Fibroblast of mammary gland (primary cell): ENCODE results near the gene CENPV.
"Not testable (repeated sequence)": the region's sequence is repeated elsewhere in the genome, so short reads cannot be mapped to it uniquely, and the experiment has no call there.

ENCODE experiments used
- DNase-seq: peaks from one replicate; pipeline ENCODE4 v3.0.0-alpha.2; 2010; ENCODE audit warnings: low read depth
- H3K4me3 ChIP-seq: 2 replicates; pipeline ENCODE4 v1.5.1; 2011; ENCODE audit warnings: low read depth, mild to moderate bottlenecking, low read length, moderate library complexity; ENCODE audit not compliant: control insufficient read depth
- TF ChIP-seq, protein P1 (sequence below): conservative IDR thresholded peaks from 2 replicates; pipeline ENCODE4 v1.5.1; 2011; ENCODE audit warnings: low read depth, low read length, inconsistent platforms; ENCODE audit not compliant: control insufficient read depth, insufficient read depth

The CENPV gene

DNA sequence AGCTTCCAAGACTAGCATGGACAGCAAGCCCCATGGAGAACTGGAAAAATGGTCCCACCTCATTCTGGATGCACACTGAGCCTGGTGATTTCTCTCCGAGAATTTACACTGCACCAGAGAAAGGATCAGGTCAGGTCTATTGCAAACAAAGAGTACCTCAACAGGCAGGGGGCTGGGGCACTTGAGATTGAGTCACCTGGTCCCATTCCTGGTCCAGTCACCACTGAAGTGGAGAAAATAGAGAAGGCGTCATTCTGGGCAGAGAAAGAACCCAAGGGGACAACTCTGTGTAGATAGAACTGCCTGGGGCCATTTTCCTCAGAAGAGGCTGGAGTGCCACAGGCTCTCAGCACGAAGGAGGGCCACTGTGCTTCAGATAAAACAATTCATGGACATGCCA is 38.4 kb downstream of the CENPV start:
- TF ChIP-seq, protein P1, sequence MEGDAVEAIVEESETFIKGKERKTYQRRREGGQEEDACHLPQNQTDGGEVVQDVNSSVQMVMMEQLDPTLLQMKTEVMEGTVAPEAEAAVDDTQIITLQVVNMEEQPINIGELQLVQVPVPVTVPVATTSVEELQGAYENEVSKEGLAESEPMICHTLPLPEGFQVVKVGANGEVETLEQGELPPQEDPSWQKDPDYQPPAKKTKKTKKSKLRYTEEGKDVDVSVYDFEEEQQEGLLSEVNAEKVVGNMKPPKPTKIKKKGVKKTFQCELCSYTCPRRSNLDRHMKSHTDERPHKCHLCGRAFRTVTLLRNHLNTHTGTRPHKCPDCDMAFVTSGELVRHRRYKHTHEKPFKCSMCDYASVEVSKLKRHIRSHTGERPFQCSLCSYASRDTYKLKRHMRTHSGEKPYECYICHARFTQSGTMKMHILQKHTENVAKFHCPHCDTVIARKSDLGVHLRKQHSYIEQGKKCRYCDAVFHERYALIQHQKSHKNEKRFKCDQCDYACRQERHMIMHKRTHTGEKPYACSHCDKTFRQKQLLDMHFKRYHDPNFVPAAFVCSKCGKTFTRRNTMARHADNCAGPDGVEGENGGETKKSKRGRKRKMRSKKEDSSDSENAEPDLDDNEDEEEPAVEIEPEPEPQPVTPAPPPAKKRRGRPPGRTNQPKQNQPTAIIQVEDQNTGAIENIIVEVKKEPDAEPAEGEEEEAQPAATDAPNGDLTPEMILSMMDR, result no peak
- DNase-seq, result no peak
- no peak overlapping the region for H3K4me3 ChIP-seq

DNA sequence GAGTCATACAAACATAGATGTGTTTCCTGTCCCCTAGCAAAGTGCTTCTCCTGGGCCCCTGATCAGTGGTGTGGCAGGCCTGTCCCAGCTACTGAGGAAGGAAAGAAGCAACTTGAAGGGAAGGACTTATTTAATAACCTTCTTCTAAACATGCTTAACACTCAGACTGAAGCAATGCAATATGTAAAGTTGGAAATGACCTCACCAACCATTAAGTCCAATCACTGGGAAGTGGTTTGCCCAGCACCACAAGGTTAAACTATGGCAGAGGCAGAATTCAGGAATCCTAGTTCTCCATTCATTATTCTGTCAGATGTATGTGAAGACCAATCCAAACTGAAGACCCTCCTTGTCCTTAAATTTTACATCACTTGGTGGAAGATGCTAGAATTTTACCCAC is 39.1 kb downstream of the CENPV start:
- H3K4me3 ChIP-seq, result no peak overlapping the region
- TF ChIP-seq, protein P1, result no peak
- DNase-seq, result no peak

DNA sequence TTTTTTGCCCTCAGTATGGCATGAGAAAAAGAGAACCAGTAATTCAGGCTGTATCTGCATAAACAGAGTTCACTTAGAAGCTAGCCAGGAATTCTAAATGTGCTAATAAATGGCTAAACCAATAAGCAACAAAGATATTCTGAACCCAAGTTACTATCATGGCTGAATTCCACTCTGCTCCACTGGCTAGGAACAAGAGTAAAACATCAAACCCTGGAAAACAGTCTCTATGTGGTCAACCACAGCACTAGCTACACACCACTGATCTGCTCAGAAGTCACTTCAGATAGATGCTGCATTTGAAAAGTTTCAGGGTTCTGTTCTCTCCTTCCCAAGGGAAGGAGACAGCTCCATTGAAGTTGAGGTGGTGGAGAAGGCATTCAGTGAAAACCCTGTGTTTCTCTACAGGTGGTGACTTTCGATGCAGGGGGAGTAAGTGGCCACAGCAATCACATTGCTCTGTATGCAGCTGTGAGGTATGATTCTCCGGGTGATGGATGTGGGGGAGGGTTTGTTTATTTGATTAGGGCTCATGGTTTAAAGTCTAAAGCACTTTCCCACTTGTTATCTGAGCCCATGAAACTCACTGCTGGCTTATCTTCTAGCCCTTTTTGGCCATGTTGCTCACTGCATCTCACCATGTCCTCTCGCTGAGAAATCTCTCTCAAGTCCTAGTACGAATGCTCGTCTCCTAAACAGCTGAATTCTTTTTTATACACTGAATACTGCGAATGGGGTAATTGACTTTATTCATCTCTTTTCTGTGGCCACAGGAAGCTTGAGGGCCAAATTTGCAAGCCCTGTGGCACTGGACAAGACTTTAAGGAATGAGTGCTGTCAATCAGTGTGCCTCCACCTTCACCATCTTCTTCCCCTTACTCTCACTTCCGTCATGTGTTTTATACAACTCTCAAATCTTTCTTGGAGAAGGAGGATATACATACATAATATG is 39.9 kb downstream of the CENPV start:
- DNase-seq, result no peak
- no peak overlapping the region for H3K4me3 ChIP-seq
- TF ChIP-seq, protein P1, result no peak

- not testable (repeated sequence) for DNase-seq, H3K4me3 ChIP-seq
Measured at GRCh38 chr17:16312061-16312460, 41.2 kb downstream of the CENPV start.

- DNase-seq, result no peak
Measured at GRCh38 chr17:16306211-16306610, 47.1 kb downstream of the CENPV start.

GRCh38 chr17:16304830-16305229 is 48.4 kb downstream of the CENPV start:
- peak; percentile 51 for DNase-seq
- TF ChIP-seq, protein P1, result peak; percentile 52
- no peak overlapping the region for H3K4me3 ChIP-seq

More at GRCh38 chr17:16306211-16306610, 47.1 kb downstream of the CENPV start:
- TF ChIP-seq, protein P1, result no peak
- H3K4me3 ChIP-seq, result no peak overlapping the region

- TF ChIP-seq, protein P1, result no peak
- no peak overlapping the region for H3K4me3 ChIP-seq
- no peak for DNase-seq
Measured at GRCh38 chr17:16302856-16303255, 50.4 kb downstream of the CENPV start.
